Right lobe of liver (tissue), 6 donors: ENCODE measurements around the gene MTMR2. TPM values are rescaled to one million over a fixed set of nuclear protein-coding genes. Genes with fewer than 3 reads are reported as not detected.

Experiments
- ATAC-seq, 4 donors: fragments of 200-7000 bp; cut with Tn5 transposase; one replicate each; pipeline ENCODE4 v1.9.1; 2020; ENCODE audit warnings: mild to moderate bottlenecking in 4 of 4, moderate library complexity in 4 of 4
- DNase-seq, 3 donors: peaks; one replicate each; pipeline ENCODE4 v3.0.0-alpha.2; 2020
- H3K27ac ChIP-seq, 3 donors: fragments of 200-600 bp; one replicate each; pipeline ENCODE4 v1.8.0; 2022
- H3K27me3 ChIP-seq, 2 donors: fragments of 200-600 bp; one replicate each; pipeline ENCODE4 v1.8.0; 2022
- H3K36me3 ChIP-seq, 4 donors: fragments of 200-600 bp; sonication (generic) in 1 of 4; one replicate each; pipeline versions ENCODE4 v1.5.1 to v1.8.0; 2017 to 2022; ENCODE audit warnings: control low read depth in 1 of 4
- H3K4me1 ChIP-seq, 4 donors: fragments of 200-600 bp; sonication (generic) in 1 of 4; one replicate each; pipeline versions ENCODE4 v1.5.1 to v1.8.0; 2017 to 2022; ENCODE audit warnings: control low read depth in 1 of 4
- H3K4me3 ChIP-seq, 3 donors: fragments of 200-600 bp; one replicate each; pipeline ENCODE4 v1.8.0; 2022
- H3K9me3 ChIP-seq, 4 donors: fragments of 200-600 bp; sonication (generic) in 1 of 4; one replicate each; pipeline versions ENCODE4 v1.5.1 to v1.8.0; 2017 to 2022; ENCODE audit warnings: control low read depth in 1 of 4
- CTCF ChIP-seq, 4 donors: fragments of 200-600 bp in 3 of 4; fragments of 450-650 bp in 1 of 4; IDR thresholded peaks; one replicate each; pipeline versions ENCODE4 v1.5.1 to v1.8.0; 2016 to 2022; ENCODE audit warnings: antibody characterized with exemption in 4 of 4, mild to moderate bottlenecking in 2 of 4
- POLR2A ChIP-seq: fragments of 450-650 bp; IDR thresholded peaks from one replicate; pipeline ENCODE4 v1.6.1; 2017; ENCODE audit warnings: antibody characterized with exemption, mild to moderate bottlenecking
- WGBS: methylation state at CpG from one replicate; pipeline ENCODE4 v1.1.6; 2018; ENCODE audit warnings: low coverage, low lambda C conversion rate; ENCODE audit not compliant: insufficient coverage; ENCODE audit errors: missing lambda C conversion rate; 5-methylcytosine and 5-hydroxymethylcytosine counted together
- intact Hi-C, 2 donors: fragments of 100-400 bp; cut with DNase I; formaldehyde crosslinking; loops; one replicate each; pipeline versions ENCODE4 v1.11.2 to v1.14.1; 2022
- total RNA-seq, 6 experiments: library from RNA; depleted of rRNA in 2 of 6; stranded (reverse); fragments of >200 nt in 2 of 6; fragmentation: NEBNext Ultra II Directional in 3 of 6; extraction: Animal tissue kit (Norgen Biotek cat#: 25700) in 3 of 6; gene quantifications; one replicate each; pipeline versions ENCODE4 v1.1.0 to v1.2.4, GENCODE V29; 2016 to 2023
- donor health status: DM: no; HTN: yes; CAD: no.
- donor health status: DM: no; HTN: no; CAD: no.
- donor health status: DM: no; HTN: no; CAD: no.
- donor health status: DM: no; HTN: yes; CAD: no.
- donor health status: DM: no; HTN: yes; CAD: no.

MTMR2 gene
- total RNA-seq, 6 experiments from 2014 or later = 1.7 to 8.7 (median 3.9) TPM

- DNase-seq (no peak), ATAC-seq (no peak)
- intact Hi-C loops = no loop called here
- no peak for TF ChIP-seq CTCF (IDR thresholded peaks at IDR 0.05)
- TF ChIP-seq POLR2A = no peak
- no peaks in the 10 kb centered on the region for H3K36me3 ChIP-seq
- WGBS = 100% methylated on average over 1 of the region's 1 CpG
- H3K27ac ChIP-seq = no peak overlapping the region
- no peaks in the 10 kb centered on the region for H3K27me3 ChIP-seq
- no peak overlapping the region for H3K4me3 ChIP-seq
- no peaks in the 10 kb centered on the region for H3K9me3 ChIP-seq
- H3K4me1 ChIP-seq = no peaks in the 10 kb centered on the region
Observed at GRCh38 chr11:95913830-95914615, 9.9 kb downstream of the MTMR2 start.

- Histone ChIP-seq H3K27ac (no peak overlapping the region), H3K27me3 (no peaks in the 10 kb centered on the region), H3K9me3 (no peaks in the 10 kb centered on the region), H3K4me3 (no peak overlapping the region), H3K36me3 (no peaks in the 10 kb centered on the region), H3K4me1 (no peaks in the 10 kb centered on the region)
- 90% methylated on average over 4 of the region's 4 CpGs for WGBS
- DNase-seq = no peak
- no peak for ATAC-seq
- intact Hi-C loops = no loop called here
- no peak for TF ChIP-seq CTCF (IDR thresholded peaks at IDR 0.05)
- TF ChIP-seq POLR2A = no peak
Observed at GRCh38 chr11:95912902-95913560, 10.9 kb downstream of the MTMR2 start.

GRCh38 chr11:95911369-95911759, 12.5 kb downstream of the MTMR2 start:
- no peaks in the 10 kb centered on the region for H3K27me3 ChIP-seq
- H3K27ac ChIP-seq = no peak overlapping the region
- H3K36me3 ChIP-seq = no peaks in the 10 kb centered on the region
- H3K9me3 ChIP-seq = no peaks in the 10 kb centered on the region
- TF ChIP-seq CTCF (IDR thresholded peaks at IDR 0.05) = no peak
- TF ChIP-seq POLR2A = no peak
- 73% methylated on average over 3 of the region's 3 CpGs for WGBS
- no peaks in the 10 kb centered on the region for H3K4me1 ChIP-seq
- DNase-seq (no peak), ATAC-seq (no peak)
- H3K4me3 ChIP-seq = no peak overlapping the region
- intact Hi-C loops = no loop called here

- no peak for ATAC-seq
- no peaks in the 10 kb centered on the region for H3K36me3 ChIP-seq
- H3K4me1 ChIP-seq = no peaks in the 10 kb centered on the region
- H3K4me3 ChIP-seq = no peak overlapping the region
- 84% methylated on average over 4 of the region's 4 CpGs for WGBS
- no peaks in the 10 kb centered on the region for H3K27me3 ChIP-seq
- no peak for DNase-seq
- no peak for TF ChIP-seq CTCF (IDR thresholded peaks at IDR 0.05)
- no peak for TF ChIP-seq POLR2A
- H3K9me3 ChIP-seq = no peaks in the 10 kb centered on the region
- no peak overlapping the region for H3K27ac ChIP-seq
- intact Hi-C loops = no loop called here
Observed at GRCh38 chr11:95910638-95911368, 13.1 kb downstream of the MTMR2 start.
